ENCODE measurements around the gene KIF3B. TPM values are rescaled to one million over a fixed set of nuclear protein-coding genes. Genes with fewer than 3 reads are reported as not detected.

KIF3B gene
- total RNA-seq, 1 experiment from 2014 or later: 31.5 TPM

- no TSS peak for BruUV-seq (replicated peaks)
- no peaks in the 10 kb centered on the region for H3K36me3 ChIP-seq (ENCODE audit: control insufficient read depth in 1 of 2, insufficient read depth in 2 of 2, low read length in 2 of 2)
- H3K9ac ChIP-seq (ENCODE audit: low read length): no peak overlapping the region
- ChIA-PET POLR2A (no interaction called here), RAD21 (ENCODE audit: low non-redundant PET in 1 of 2, low total read pairs in 2 of 2, uncharacterized antibody in 2 of 2, unreplicated experiment in 2 of 2) (no interaction called here), CTCF (no interaction called here)
- no peak for ATAC-seq
- no peaks in the 10 kb centered on the region for H3K27me3 ChIP-seq (ENCODE audit: insufficient read depth, low read length)
- H3K9me3 ChIP-seq (ENCODE audit: control insufficient read depth in 1 of 2, insufficient read depth in 1 of 2, low read depth in 1 of 2, low read length in 2 of 2): no peaks in the 10 kb centered on the region
- intact Hi-C loops (cut with micrococcal nuclease): no loop called here
- no peak overlapping the region for H2AFZ ChIP-seq (ENCODE audit: low read depth, low read length, poor library complexity, severe bottlenecking)
- TF ChIP-seq POLR2A (IDR thresholded peaks at IDR 0.05; ENCODE audit: borderline replicate concordance, extremely low read depth, insufficient read depth, insufficient read length): no peak
- TF ChIP-seq ZNF274 (IDR thresholded peaks at IDR 0.05; ENCODE audit: low read depth, low read length): no peak
- TF ChIP-seq ZBTB33 (IDR thresholded peaks at IDR 0.05; ENCODE audit: extremely low read depth, insufficient replicate concordance, low read length): no peak
- no peak for TF ChIP-seq MAX (IDR thresholded peaks at IDR 0.05)
- no peak for TF ChIP-seq EZH2phosphoT487 (IDR thresholded peaks at IDR 0.05; ENCODE audit: borderline replicate concordance)
- no peak for TF ChIP-seq CTCF (IDR thresholded peaks at IDR 0.05 in 2 of 3, conservative IDR thresholded peaks at IDR 0.05 in 1 of 3; ENCODE audit: borderline replicate concordance in 1 of 3, insufficient read depth in 1 of 3, low read depth in 2 of 3, low read length in 2 of 3)
- no peak for TF ChIP-seq JUND (IDR thresholded peaks at IDR 0.05)
- no peak for TF ChIP-seq TCF7L2 (IDR thresholded peaks at IDR 0.05; ENCODE audit: borderline replicate concordance, extremely low read depth, insufficient read depth, insufficient read length)
- TF ChIP-seq POLR2AphosphoS5 (IDR thresholded peaks at IDR 0.05; ENCODE audit: low read depth, low read length): no peak
- no peak for TF ChIP-seq EGR1 (IDR thresholded peaks at IDR 0.05; ENCODE audit: low read depth)
- TF ChIP-seq SRF (IDR thresholded peaks at IDR 0.05; ENCODE audit: low read depth): no peak
- TF ChIP-seq ZFX (IDR thresholded peaks at IDR 0.05): no peak
- no peak for TF ChIP-seq CEBPB (IDR thresholded peaks at IDR 0.05; ENCODE audit: low read depth)
- TF ChIP-seq REST (IDR thresholded peaks at IDR 0.05; ENCODE audit: low read depth): no peak
- TF ChIP-seq SP1 (IDR thresholded peaks at IDR 0.05; ENCODE audit: low read depth): no peak
- no peak for TF ChIP-seq ATF3 (IDR thresholded peaks at IDR 0.05)
- no peak overlapping the region for H3K4me3 ChIP-seq (replicated peaks in 1 of 2; ENCODE audit: low read depth in 1 of 2, low read length in 2 of 2)
- no peak overlapping the region for H3K27ac ChIP-seq (ENCODE audit: low read depth, low read length)
- H3K79me2 ChIP-seq (ENCODE audit: insufficient read depth, low read length): peaks cover 25% of the 10 kb centered on the region
- no peak for DNase-seq (ENCODE audit: low read depth, low spot score)
- peaks cover 3 to 8% of the 10 kb centered on the region in 2 experiments; a peak in 3 of 4 replicates for H3K4me1 ChIP-seq (ENCODE audit: control insufficient read depth in 1 of 2, insufficient read depth in 2 of 2, low read length in 2 of 2)
- no peaks in the 10 kb centered on the region for H4K20me1 ChIP-seq (ENCODE audit: insufficient read depth)
- no peaks in the 10 kb centered on the region for H3K9me2 ChIP-seq (ENCODE audit: insufficient read depth)
- H3K4me2 ChIP-seq (ENCODE audit: low read length): no peak overlapping the region
Measured at GRCh38 chr20:32301719-32302506, 24.5 kb downstream of the KIF3B start.

Measured in HCT116 (cell line).